ENCODE results near the gene PFDN2. TPM values are rescaled to one million over a fixed set of nuclear protein-coding genes. Genes with fewer than 3 reads are reported as not detected.
A peak's percentile ranks its signal among the peaks of the same experiment; 100 is the strongest.

Gene PFDN2
- total and polyA plus RNA-seq, 10 donors, result 14.9 to 140 (median 42.5) TPM

DNA sequence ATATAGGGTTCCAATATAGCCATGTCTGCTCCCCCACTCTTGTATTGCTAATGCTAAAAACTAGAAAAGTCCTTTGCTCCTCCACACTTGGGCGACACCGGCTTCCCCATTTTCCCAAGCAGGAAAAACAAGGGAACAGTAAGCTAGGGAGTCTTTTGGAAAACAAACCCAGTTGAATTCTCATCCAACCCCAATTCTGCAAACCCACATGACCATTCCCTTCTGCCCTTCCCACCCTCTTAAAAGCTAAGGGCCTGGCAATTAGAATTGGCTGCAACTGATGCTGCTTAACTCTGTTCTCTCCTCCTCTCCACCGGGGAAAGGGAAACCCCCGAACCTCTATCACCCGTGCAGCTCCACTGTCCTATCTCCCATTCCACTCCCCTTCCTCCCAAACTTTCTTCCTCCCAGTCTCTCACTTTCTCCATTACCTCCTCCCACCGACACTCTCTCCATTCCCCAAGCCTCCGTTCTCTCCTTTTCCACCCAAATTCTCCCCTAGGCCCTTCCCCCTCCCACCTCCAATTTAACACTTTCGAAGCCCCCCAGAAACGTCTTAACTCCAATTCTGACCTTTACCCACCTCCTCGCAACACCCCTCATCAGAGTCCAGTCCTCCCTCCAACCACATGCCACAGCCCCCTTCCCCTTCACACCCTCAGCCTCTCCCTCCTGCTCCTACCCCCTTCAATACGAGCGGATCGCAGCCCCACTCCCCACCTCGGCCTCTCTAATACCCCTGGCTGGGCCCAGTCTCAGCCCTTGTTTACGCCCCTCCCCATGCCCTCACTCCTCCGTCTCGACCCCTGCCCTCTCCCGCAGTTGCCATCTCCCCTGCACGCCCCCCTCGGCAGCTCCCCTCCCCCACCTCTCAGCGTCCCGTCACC lies 13.9 kb upstream of the PFDN2 start:
- Histone ChIP-seq H3K27ac (peak overlapping the region; percentile 95 to 99 (median 97)), H3K4me3 (peak overlapping the region; percentile 55 to 85 (median 66)), H3K36me3 (peaks cover 2 to 43% (median 25%) of the 10 kb centered on the region in 6 donors), H3K9me3 (no peaks in the 10 kb centered on the region), H3K27me3 (replicated peaks in 1 of 7) (no peaks in the 10 kb centered on the region), H3K4me1 (peaks cover 40 to 92% (median 63%) of the 10 kb centered on the region in 6 donors)
- DNase-seq, result peak; percentile 42
- intact Hi-C loops (cut with DNase I; ENCODE audit: low total_unique reads), result no loop called here
- TF ChIP-seq POLR2A (IDR thresholded peaks at IDR 0.05), result no peak
- no peak for TF ChIP-seq POLR2AphosphoS5 (IDR thresholded peaks at IDR 0.05)
- TF ChIP-seq, protein P1, sequence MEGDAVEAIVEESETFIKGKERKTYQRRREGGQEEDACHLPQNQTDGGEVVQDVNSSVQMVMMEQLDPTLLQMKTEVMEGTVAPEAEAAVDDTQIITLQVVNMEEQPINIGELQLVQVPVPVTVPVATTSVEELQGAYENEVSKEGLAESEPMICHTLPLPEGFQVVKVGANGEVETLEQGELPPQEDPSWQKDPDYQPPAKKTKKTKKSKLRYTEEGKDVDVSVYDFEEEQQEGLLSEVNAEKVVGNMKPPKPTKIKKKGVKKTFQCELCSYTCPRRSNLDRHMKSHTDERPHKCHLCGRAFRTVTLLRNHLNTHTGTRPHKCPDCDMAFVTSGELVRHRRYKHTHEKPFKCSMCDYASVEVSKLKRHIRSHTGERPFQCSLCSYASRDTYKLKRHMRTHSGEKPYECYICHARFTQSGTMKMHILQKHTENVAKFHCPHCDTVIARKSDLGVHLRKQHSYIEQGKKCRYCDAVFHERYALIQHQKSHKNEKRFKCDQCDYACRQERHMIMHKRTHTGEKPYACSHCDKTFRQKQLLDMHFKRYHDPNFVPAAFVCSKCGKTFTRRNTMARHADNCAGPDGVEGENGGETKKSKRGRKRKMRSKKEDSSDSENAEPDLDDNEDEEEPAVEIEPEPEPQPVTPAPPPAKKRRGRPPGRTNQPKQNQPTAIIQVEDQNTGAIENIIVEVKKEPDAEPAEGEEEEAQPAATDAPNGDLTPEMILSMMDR (IDR thresholded peaks at IDR 0.05 in 8 of 11, conservative IDR thresholded peaks at IDR 0.05 in 3 of 11), result no peak
- 5 to 7% (median 6%) methylated on average over 22 of the region's 22 CpGs for WGBS, 5 donors

DNA sequence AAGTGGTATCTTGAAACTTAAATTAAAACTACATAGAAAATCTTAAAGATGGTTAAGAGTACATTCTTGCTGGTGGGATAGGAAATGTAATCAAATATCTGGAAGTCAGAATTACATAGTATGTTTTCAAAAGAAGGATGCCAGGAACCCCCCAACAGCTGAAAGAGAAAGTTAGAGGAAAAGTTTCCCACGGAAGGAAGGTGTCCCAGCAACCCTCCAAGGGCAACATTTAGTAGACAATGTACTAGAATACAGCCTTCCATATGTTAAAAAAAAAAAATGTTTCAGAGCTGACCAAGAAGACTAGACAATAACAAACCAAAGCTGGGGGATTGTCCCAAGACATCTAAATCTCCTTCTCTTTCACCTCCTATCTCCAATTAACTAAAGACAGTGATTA lies 12.4 kb upstream of the PFDN2 start:
- H3K27me3 ChIP-seq (replicated peaks in 1 of 7), result no peaks in the 10 kb centered on the region
- no peaks in the 10 kb centered on the region for H3K9me3 ChIP-seq
- no peak for DNase-seq
- H3K27ac ChIP-seq, result peak overlapping the region in 5 of 8 donors; percentile 2 to 99 (median 97)
- H3K4me3 ChIP-seq, result no peak overlapping the region
- H3K36me3 ChIP-seq, result peaks cover 2 to 58% (median 34%) of the 10 kb centered on the region in 6 donors
- H3K4me1 ChIP-seq, result peaks cover 40 to 92% (median 67%) of the 10 kb centered on the region in 6 donors
- intact Hi-C loops (cut with DNase I; ENCODE audit: low total_unique reads), result no loop called here
- 41 to 66% (median 63%) methylated on average over 1 of the region's 1 CpG for whole genome bisulfite sequencing, 5 donors
- TF ChIP-seq POLR2AphosphoS5 (IDR thresholded peaks at IDR 0.05), result no peak

DNA sequence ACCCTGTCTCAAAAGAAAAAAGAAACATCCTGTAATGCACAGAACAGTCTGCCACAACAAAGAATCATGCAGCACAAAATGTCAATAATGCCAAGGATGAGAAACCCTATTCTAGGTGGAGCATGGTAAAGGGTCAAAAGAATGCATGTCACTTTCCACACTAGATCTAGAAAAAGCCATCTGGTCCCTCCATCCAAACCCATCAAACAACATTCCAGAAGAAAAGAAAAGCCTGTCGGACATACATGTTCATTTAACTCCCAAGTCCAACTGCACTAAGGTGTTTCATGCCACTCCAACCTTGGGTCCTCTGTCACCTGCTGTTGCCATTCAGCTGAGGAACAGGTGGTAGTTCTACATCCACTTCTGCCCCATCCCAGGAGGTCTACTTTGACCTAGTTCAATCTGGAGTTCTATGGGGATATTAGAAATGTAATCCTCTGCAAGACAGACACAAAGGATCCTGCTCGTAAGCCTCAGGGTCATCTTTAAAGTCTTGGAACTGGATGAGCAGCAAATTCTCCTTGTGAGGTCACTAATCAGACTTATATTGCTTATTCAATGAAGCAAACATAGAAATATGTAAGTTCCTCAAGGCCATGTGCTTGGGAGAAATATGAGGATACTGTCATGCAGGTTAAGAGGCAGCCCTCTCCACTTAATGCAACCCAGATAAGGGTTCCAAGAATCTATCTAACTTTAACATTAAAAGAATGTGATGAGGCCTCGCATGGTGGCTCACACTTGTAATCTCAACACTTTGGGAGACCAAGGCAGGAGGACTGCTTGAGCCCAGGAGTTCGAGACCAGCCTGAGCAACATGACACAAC lies 11.0 kb upstream of the PFDN2 start:
- Histone ChIP-seq H3K9me3 (no peaks in the 10 kb centered on the region), H3K4me3 (no peak overlapping the region), H3K36me3 (peaks cover 2 to 69% (median 47%) of the 10 kb centered on the region in 6 donors), H3K27ac (peak overlapping the region in 3 of 8 donors; percentile 1 to 99 (median 98)), H3K4me1 (peaks cover 37 to 92% (median 55%) of the 10 kb centered on the region in 6 donors), H3K27me3 (replicated peaks in 1 of 7) (no peaks in the 10 kb centered on the region)
- TF ChIP-seq, protein P1 (IDR thresholded peaks at IDR 0.05 in 8 of 11, conservative IDR thresholded peaks at IDR 0.05 in 3 of 11), result no peak
- TF ChIP-seq POLR2A (IDR thresholded peaks at IDR 0.05), result no peak
- no peak for TF ChIP-seq POLR2AphosphoS5 (IDR thresholded peaks at IDR 0.05)
- peak; percentile 1 for DNase-seq
- 87 to 98% (median 94%) methylated on average over 4 of the region's 4 CpGs for whole genome bisulfite sequencing, 5 donors
- intact Hi-C loops (cut with DNase I; ENCODE audit: low total_unique reads), result no loop called here

DNA sequence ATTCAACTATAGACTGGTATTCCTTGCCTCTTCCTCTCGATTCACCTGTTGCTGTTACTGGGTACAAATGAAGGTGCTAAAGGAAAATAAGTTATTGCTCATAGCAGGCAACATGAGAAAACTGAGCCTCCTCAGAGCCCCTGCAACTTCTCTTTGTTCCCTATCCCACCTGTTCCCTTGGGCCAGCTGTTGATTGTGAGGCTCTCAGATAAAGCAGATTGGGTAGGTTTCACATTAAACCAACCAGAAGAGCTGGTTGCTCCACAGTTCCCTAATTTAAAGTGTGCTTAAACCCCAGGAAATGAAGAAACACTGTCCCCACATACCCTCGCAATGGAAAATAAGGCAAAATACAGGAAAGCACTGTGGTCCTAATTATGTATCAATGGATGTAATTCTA lies 9.8 kb upstream of the PFDN2 start:
- intact Hi-C loops (cut with DNase I; ENCODE audit: low total_unique reads), result no loop called here
- H3K4me3 ChIP-seq, result no peak overlapping the region
- peaks cover 32 to 94% (median 51%) of the 10 kb centered on the region in 6 donors for H3K4me1 ChIP-seq
- no peaks in the 10 kb centered on the region for H3K9me3 ChIP-seq
- peaks cover 2 to 80% (median 59%) of the 10 kb centered on the region in 6 donors for H3K36me3 ChIP-seq
- 65 to 85% (median 67%) methylated on average over 2 of the region's 2 CpGs for WGBS, 5 donors
- TF ChIP-seq, protein P1 (IDR thresholded peaks at IDR 0.05 in 8 of 11, conservative IDR thresholded peaks at IDR 0.05 in 3 of 11), result no peak
- TF ChIP-seq POLR2A (IDR thresholded peaks at IDR 0.05) (no peak), POLR2AphosphoS5 (IDR thresholded peaks at IDR 0.05) (no peak)
- H3K27ac ChIP-seq, result peak overlapping the region in 5 of 8 donors; percentile 18 to 69 (median 36)
- no peaks in the 10 kb centered on the region for H3K27me3 ChIP-seq (replicated peaks in 1 of 7)
- DNase-seq, result peak; percentile 1
